Mesothelial cell of epicardium (in vitro differentiated cells): ENCODE measurements around the gene SLC29A4. TPM values are rescaled to one million over a fixed set of nuclear protein-coding genes. Genes with fewer than 3 reads are reported as not detected.
"Not testable (repeated sequence)": the region's sequence is repeated elsewhere in the genome, so short reads cannot be mapped to it uniquely, and the experiment has no call there.

Source experiments
- DNase-seq, 2 experiments: peaks; one replicate each; pipeline ENCODE4 v3.0.0; 2021; ENCODE audit warnings: low spot score in 2 of 2; ENCODE audit not compliant: unreplicated experiment in 2 of 2
- H3K27ac Mint-ChIP-seq: 2 replicates; pipeline ENCODE4 v1.8.0; 2021; ENCODE audit warnings: mixed read lengths
- H3K27me3 Mint-ChIP-seq: 2 replicates; pipeline ENCODE4 v1.8.0; 2021; ENCODE audit warnings: low read depth, mixed read lengths
- H3K36me3 Mint-ChIP-seq: 2 replicates; pipeline ENCODE4 v1.8.0; 2021; ENCODE audit warnings: mixed read lengths
- H3K4me1 Mint-ChIP-seq: 2 replicates; pipeline ENCODE4 v1.8.0; 2021; ENCODE audit warnings: mixed read lengths
- H3K4me3 Mint-ChIP-seq: 2 replicates; pipeline ENCODE4 v1.8.0; 2021; ENCODE audit warnings: mild to moderate bottlenecking, moderate library complexity, mixed read lengths
- H3K9me3 Mint-ChIP-seq: 2 replicates; pipeline ENCODE4 v1.8.0; 2021; ENCODE audit warnings: mixed read lengths
- total RNA-seq: library from RNA; stranded (reverse); gene quantifications from 3 replicates; pipeline ENCODE4 v1.2.1, GENCODE V29; 2021
- TF ChIP-seq, protein P1 (sequence below): fragments of 200-600 bp; sonication (generic); IDR thresholded peaks from one replicate; pipeline ENCODE4 v1.5.0; 2021; ENCODE audit warnings: antibody characterized with exemption; ENCODE audit not compliant: unreplicated experiment

Gene SLC29A4
- total RNA-seq, 1 donor from 2014 or later, result 37.9 TPM

DNA sequence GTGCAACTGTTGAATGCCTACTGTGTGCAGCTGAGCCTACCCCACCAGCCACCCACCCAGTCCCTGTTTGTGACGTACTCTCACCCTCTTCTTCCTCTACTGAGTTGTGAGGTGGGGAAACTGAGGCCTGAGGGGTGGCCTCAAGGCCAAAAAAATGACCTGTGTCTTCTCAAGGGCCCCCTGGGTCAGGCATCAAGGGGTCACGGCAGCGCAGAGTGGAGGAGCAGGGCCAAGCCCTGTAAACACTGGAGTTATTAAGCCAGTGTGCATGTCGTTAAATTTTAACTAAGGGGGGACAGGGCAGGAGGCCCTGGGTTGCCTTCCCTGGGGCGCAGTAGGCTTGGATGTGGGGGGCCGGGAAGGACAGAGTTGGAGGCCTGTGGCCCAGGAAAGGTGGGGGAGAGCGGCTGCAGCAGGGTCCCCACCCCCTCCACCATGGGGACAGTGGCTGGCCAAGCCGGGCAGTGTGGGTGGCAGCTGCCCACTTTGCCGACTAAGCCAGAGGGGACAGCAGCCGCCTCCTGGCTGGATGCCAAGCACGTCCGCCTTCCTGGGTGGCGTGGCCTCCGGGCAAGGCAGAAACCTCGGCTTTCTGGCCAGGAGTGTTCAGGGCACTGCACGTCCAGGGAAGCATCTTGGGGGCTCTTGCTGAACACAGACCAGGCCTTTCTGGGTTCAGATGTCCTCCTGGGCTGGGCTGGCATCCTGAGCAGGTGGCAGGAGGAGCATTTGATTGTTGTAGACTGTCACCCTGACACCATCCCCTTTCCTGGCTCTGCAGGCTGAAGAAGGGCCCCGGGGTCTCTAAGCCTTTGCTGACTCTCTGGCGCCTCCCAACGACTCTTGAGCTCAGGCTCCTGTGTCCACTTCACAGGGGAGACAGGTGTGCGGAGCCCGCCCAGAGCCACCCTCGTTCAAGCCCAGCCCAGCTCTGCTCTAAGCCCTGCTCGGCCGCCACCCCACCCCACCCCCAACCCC is 1.9 kb downstream of the SLC29A4 start:
- H3K36me3 Mint-ChIP-seq, result peaks cover 2% of the 10 kb centered on the region
- H3K27me3 Mint-ChIP-seq, result peaks cover 5% of the 10 kb centered on the region
- DNase-seq, result peak in 1 of 2 experiments; percentile 53
- peak overlapping the region; percentile 66 for H3K4me3 Mint-ChIP-seq
- no peaks in the 10 kb centered on the region for H3K9me3 Mint-ChIP-seq
- TF ChIP-seq, protein P1, sequence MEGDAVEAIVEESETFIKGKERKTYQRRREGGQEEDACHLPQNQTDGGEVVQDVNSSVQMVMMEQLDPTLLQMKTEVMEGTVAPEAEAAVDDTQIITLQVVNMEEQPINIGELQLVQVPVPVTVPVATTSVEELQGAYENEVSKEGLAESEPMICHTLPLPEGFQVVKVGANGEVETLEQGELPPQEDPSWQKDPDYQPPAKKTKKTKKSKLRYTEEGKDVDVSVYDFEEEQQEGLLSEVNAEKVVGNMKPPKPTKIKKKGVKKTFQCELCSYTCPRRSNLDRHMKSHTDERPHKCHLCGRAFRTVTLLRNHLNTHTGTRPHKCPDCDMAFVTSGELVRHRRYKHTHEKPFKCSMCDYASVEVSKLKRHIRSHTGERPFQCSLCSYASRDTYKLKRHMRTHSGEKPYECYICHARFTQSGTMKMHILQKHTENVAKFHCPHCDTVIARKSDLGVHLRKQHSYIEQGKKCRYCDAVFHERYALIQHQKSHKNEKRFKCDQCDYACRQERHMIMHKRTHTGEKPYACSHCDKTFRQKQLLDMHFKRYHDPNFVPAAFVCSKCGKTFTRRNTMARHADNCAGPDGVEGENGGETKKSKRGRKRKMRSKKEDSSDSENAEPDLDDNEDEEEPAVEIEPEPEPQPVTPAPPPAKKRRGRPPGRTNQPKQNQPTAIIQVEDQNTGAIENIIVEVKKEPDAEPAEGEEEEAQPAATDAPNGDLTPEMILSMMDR, result no peak
- peaks cover 3% of the 10 kb centered on the region for H3K4me1 Mint-ChIP-seq
- no peak overlapping the region for H3K27ac Mint-ChIP-seq

GRCh38 chr7:5286933-5287332 is 4.2 kb downstream of the SLC29A4 start:
- peaks cover 3% of the 10 kb centered on the region for H3K4me1 Mint-ChIP-seq
- H3K9me3 Mint-ChIP-seq, result no peaks in the 10 kb centered on the region
- DNase-seq, result no peak
- peaks cover 12% of the 10 kb centered on the region for H3K36me3 Mint-ChIP-seq
- H3K27ac Mint-ChIP-seq, result no peak overlapping the region
- TF ChIP-seq, protein P1, result no peak
- no peaks in the 10 kb centered on the region for H3K27me3 Mint-ChIP-seq
- no peak overlapping the region for H3K4me3 Mint-ChIP-seq

GRCh38 chr7:5287373-5287772 is 4.6 kb downstream of the SLC29A4 start:
- not testable (repeated sequence) for H3K27me3 Mint-ChIP-seq, H3K4me3 Mint-ChIP-seq, H3K9me3 Mint-ChIP-seq, H3K4me1 Mint-ChIP-seq, DNase-seq, H3K27ac Mint-ChIP-seq
- H3K36me3 Mint-ChIP-seq, result peaks cover 12% of the 10 kb centered on the region

DNA sequence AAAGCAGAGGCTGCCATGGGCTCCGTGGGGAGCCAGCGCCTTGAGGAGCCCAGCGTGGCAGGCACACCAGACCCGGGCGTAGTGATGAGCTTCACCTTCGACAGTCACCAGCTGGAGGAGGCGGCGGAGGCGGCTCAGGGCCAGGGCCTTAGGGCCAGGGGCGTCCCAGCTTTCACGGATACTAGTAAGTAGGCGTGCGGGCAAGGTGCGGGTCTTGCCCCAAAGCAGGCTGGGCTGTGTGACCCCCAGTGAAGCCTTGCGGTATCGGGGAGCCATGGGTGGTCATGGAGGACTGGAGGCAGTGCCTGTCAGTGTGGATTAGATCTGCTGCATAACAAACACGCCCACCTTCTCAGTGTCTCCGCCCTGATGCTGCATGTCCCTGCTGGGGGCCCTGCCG is 5.1 kb downstream of the SLC29A4 start:
- DNase-seq, result no peak
- no peaks in the 10 kb centered on the region for H3K9me3 Mint-ChIP-seq
- H3K36me3 Mint-ChIP-seq, result peaks cover 12% of the 10 kb centered on the region
- H3K27me3 Mint-ChIP-seq, result no peaks in the 10 kb centered on the region
- H3K4me3 Mint-ChIP-seq, result no peak overlapping the region
- H3K27ac Mint-ChIP-seq, result no peak overlapping the region
- H3K4me1 Mint-ChIP-seq, result peaks cover 3% of the 10 kb centered on the region
- TF ChIP-seq, protein P1, result no peak

DNA sequence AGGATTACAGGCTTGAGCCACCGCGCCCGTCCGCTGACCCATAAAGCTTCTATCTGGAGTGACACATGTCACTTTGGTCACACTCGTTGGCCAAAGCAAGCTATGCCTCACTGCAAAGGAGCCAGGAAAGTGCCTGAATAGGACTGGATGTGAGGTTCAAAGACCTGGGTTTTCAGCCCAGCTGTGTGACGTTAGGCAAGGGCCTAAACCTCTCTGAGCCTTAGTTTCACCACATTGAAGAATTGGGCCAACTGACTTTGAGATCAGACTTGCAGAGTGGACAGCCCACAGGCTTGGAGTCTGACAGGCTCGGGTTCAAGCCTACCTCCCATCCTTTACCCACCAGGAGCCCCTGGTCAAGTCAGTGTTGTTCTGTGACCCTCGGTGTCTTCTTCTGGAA is 5.8 kb downstream of the SLC29A4 start:
- H3K36me3 Mint-ChIP-seq, result peaks cover 17% of the 10 kb centered on the region
- H3K27ac Mint-ChIP-seq, H3K4me1 Mint-ChIP-seq, H3K27me3 Mint-ChIP-seq, H3K9me3 Mint-ChIP-seq, H3K4me3 Mint-ChIP-seq, DNase-seq: not testable (repeated sequence)

GRCh38 chr7:5289355-5289754 is 6.6 kb downstream of the SLC29A4 start:
- TF ChIP-seq, protein P1, result no peak
- peaks cover 23% of the 10 kb centered on the region for H3K36me3 Mint-ChIP-seq
- peaks cover 1% of the 10 kb centered on the region for H3K9me3 Mint-ChIP-seq
- H3K4me3 Mint-ChIP-seq, result no peak overlapping the region
- H3K27ac Mint-ChIP-seq, result no peak overlapping the region
- no peaks in the 10 kb centered on the region for H3K27me3 Mint-ChIP-seq
- DNase-seq, result no peak
- H3K4me1 Mint-ChIP-seq, result peaks cover 1% of the 10 kb centered on the region
